ENCODE results near the gene STAB1.

STAB1 gene

DNA sequence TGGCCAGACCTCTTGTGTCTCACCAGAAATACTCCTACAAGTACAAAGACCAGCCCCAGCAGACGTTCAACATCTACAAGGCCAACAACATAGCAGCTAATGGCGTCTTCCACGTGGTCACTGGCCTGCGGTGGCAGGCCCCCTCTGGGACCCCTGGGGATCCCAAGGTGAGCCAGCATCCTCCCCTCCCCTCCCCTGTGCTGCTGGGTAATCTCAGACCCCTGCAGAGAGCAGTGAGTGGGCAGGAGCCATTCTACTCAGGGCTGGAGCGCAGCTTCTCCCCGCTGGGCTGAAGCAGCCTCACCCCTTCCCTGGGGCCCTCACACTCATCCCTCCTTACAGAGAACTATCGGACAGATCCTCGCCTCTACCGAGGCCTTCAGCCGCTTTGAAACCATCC is 9.8 kb downstream of the STAB1 start:
- no peak for DNase-seq (ENCODE audit: low read depth, low spot score)
- no peak overlapping the region for H3K27ac ChIP-seq

DNA sequence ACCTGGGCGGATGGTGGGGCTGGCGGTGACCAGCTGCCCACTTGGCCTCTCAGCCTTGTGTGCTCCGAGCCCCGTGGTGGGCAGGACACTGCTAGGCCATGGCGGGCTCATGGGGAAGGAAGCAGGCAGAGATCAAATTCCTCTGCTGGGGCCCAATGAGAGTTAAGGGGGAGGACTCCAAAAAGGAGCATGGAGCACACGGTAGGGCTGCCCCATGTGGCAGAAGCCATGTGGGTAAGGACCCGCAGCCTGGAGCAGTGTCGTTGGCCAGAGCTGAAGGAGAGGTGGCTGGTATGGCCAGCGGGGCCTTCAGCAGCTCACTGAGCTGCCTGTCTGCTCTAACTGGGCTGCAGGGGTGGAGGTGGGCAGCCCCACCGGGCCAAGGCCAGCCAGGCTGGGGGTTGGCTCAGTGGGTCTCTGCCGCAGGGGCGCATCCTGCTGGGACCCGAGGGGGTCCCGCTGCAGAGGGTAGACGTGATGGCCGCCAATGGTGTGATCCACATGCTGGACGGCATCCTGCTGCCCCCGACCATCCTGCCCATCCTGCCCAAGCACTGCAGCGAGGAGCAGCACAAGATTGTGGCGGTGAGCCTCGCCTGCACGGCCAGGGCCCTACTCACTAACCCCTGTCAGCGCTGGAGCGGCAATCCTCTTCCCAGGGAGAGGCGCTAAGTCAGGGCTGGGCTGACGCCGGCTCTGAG is 11.3 kb downstream of the STAB1 start:
- no peak overlapping the region for H3K27ac ChIP-seq
- DNase-seq (ENCODE audit: low read depth, low spot score), result no peak

DNA sequence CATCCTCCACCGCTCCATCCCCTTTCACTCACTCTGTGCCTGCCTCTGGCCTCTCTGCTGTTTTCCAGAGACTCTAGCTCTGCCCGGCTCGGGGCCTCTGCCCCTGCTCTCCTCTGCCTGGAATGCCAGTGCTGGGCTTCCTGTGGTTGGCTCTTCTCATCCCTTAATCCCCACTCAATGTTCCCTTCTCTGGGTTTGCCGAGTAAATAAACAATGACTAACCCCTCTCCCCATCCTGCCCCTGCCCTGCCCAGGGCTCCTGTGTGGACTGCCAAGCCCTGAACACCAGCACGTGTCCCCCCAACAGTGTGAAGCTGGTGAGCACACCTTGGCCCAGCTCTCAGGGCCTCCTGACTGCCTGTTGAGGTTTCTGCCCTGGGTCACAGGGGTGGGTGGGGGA is 12.2 kb downstream of the STAB1 start:
- peak; percentile 53 for DNase-seq (ENCODE audit: low read depth, low spot score)
- no peak overlapping the region for H3K27ac ChIP-seq

DNA sequence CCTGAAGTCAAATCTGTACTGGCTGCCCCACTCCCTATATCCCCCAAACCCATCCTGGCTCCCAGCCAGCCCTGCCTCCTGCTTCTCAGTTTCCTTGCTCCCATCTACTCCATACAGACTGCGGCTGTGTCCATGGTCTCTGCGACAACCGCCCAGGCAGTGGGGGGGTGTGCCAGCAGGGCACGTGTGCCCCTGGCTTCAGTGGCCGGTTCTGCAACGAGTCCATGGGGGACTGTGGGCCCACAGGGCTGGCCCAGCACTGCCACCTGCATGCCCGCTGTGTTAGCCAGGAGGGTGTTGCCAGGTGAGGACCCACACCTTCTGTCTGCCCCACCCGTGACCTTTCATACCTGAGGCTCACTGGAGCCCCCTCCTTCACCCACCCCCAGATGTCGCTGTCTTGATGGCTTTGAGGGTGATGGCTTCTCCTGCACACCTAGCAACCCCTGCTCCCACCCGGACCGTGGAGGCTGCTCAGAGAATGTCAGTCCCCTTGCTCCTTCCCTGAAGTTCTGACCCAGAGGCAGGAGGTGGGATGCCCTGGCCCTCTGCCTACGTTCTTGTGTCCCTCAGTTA is 14.7 kb downstream of the STAB1 start:
- DNase-seq (ENCODE audit: low read depth, low spot score), result no peak
- H3K27ac ChIP-seq, result no peak overlapping the region

DNA sequence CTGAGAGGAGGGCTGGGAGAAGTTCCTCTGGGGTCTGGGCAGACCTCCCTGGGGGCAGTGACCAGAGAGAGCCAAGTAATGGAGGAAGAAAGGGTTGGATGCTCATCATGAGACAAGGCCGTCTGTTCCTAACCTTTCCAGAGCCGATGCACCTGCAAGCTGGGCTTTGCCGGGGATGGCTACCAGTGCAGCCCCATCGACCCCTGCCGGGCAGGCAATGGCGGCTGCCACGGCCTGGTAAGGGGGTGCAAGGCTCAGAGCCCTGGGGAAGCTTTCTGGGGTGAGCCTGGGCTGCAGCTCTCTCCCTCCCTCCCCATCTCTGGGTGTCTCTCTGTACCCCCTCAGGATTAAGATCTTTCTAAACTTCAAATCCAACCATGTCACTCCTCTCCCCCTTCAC is 16.4 kb downstream of the STAB1 start:
- DNase-seq (ENCODE audit: low read depth, low spot score), result no peak
- no peak overlapping the region for H3K27ac ChIP-seq

DNA sequence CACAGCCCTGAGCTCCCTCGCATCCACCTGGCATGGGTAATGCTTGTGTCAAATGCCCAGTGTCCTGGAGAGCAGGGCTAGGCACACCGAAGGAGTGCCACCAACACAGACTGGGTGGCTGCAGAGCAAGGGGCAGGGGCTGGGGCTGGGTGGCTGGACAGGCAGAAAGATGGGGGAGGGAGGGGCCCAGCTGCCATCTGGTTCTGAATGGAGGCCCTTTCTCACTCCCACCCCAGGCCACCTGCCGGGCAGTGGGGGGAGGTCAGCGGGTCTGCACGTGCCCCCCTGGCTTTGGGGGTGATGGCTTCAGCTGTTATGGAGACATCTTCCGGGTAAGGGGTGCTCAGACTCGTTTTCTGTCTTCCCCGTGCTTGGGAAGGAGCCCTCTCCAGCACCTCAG is 17.0 kb downstream of the STAB1 start:
- no peak for DNase-seq (ENCODE audit: low read depth, low spot score)
- H3K27ac ChIP-seq, result no peak overlapping the region

DNA sequence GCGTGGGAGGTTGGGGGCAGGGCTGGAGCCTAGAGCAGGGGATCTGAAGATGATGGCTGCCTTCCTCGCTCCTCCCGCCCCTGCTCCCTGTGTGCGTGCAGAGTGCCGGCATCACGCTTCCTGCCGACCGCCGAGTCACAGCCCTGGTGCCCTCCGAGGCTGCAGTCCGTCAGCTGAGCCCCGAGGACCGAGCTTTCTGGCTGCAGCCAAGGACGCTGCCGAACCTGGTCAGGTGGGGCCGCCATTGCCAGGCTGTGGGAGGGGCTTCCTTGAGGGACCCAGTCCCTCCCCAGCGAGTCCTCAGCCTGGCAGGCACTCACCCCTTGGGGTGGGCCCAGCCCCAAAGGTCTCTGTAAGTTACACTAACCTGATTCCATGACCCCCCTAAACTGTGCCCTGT is 17.6 kb downstream of the STAB1 start:
- no peak overlapping the region for H3K27ac ChIP-seq
- no peak for DNase-seq (ENCODE audit: low read depth, low spot score)

DNA sequence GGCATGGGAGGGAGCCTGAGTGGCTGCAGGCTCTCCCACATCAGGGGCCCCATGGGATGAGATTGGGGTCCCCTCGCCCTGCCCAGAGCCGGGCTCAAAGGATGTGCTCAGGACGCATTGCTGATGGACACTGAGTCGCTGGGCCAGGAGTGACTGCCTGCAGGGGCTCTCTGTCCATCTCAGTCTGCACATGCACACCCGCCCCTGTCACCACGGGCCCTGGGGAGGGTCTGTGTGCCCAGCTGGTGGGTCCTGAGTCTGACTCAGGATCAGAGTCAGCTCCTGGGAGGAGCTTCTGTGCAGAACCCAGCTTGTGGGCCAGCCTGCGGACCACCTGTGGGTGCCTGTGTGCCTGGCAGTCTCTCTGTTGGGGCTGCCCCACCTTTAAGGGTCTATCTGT is 18.1 kb downstream of the STAB1 start:
- DNase-seq (ENCODE audit: low read depth, low spot score), result no peak
- H3K27ac ChIP-seq, result no peak overlapping the region

DNA sequence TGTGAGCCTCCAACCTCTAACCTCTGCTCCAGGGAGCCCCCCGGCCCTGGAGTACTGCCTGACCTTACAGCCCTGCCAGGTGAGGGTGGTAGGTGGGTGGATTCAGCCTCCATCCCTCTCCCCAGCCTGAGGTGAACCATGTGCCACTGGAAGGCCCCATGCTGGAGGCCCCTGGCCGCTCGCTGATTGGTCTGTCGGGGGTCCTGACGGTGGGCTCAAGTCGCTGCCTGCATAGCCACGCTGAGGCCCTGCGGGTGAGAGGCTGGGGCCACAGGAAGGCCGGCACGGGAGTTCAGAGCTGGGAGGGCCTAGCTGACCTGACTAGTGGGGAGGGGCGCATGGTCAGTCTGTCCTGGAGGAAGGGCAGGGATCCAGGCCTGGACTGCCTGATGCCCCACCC is 19.4 kb downstream of the STAB1 start:
- DNase-seq (ENCODE audit: low read depth, low spot score), result no peak
- H3K27ac ChIP-seq, result no peak overlapping the region

DNA sequence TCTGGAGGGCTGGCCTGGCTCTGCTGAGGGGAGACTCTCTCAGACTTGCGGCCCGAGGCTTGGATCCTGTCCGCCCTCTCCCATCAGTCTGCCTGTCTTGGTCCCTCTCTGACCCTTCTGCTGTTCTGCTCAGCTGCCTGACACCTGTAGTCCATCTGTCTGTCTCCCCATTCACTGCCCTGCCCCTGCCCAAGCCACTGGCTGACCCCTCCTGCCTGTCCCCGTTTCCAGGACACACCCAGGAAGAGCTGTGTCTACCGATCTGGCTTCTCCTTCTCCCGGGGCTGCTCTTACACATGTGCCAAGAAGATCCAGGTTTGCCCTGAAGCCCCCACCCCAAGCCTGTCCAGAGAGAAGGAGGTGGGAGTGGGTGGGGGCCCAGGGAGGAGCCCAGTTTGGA is 20.1 kb downstream of the STAB1 start:
- DNase-seq (ENCODE audit: low read depth, low spot score), result no peak
- no peak overlapping the region for H3K27ac ChIP-seq

DNA sequence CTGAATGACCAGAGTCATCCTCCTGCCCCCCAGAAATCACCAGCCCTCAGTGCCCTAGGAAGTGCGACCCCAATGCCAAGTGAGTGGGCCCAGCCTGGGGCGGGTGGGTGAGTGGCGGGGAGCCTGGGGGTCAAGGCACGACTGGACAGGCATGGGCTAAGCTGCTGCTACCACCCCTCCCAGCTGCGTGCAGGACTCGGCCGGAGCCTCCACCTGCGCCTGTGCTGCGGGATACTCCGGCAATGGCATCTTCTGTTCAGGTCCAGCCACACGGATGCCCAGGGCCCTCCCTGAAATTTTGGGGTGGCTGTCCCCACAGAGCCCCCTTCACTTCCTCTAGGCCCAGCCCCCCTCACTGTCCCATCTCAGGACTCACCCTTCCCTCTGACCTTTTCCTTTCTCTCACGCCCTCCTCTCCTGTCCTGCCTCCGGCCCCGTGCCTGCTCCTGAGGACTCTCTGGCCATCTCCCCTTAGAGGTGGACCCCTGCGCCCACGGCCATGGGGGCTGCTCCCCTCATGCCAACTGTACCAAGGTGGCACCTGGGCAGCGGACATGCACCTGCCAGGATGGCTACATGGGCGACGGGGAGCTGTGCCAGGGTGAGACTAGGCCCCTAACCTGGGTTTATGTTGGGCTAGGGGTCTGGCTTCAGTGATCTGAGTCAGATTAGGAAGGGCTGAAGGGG is 21.5 kb downstream of the STAB1 start:
- no peak for DNase-seq (ENCODE audit: low read depth, low spot score)
- no peak overlapping the region for H3K27ac ChIP-seq

DNA sequence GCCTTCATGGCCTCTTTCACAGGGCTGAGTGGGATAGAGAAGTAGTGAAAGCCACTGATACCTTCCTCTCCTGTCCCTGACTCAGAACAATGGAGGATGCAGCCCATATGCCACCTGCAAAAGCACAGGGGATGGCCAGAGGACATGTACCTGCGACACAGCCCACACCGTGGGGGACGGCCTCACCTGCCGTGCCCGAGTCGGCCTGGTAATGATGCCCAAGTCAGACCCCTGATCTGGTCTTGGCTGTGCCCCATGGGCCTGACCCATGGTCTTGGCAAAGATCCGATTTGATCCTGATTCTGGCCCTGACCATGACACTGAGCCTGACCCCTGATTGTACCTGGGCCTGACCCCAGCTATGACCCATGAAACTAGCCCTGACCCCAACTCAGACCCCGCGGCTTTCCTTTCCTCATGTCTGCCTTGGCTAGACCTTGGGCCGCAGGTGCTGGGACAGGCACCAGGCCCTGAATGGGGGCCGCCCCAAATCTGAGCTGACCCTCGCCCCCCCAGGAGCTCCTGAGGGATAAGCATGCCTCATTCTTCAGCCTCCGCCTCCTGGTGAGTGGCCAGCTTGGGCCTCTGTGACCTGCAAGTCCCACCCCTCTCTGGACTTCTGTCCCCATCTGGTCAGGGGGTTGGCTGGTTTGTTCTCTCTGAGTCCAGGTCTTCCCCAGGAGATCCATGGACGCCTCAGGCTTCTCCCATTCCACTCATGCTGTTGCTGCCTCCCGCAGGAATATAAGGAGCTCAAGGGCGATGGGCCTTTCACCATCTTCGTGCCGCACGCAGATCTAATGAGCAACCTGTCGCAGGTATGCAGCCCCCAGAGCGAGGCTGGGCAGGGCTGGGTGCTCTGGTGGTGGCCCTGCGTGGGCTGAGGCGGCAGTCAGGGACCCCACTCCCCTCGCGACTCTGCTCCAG is 22.9 kb downstream of the STAB1 start:
- DNase-seq (ENCODE audit: low read depth, low spot score), result no peak
- H3K27ac ChIP-seq, result no peak overlapping the region

DNA sequence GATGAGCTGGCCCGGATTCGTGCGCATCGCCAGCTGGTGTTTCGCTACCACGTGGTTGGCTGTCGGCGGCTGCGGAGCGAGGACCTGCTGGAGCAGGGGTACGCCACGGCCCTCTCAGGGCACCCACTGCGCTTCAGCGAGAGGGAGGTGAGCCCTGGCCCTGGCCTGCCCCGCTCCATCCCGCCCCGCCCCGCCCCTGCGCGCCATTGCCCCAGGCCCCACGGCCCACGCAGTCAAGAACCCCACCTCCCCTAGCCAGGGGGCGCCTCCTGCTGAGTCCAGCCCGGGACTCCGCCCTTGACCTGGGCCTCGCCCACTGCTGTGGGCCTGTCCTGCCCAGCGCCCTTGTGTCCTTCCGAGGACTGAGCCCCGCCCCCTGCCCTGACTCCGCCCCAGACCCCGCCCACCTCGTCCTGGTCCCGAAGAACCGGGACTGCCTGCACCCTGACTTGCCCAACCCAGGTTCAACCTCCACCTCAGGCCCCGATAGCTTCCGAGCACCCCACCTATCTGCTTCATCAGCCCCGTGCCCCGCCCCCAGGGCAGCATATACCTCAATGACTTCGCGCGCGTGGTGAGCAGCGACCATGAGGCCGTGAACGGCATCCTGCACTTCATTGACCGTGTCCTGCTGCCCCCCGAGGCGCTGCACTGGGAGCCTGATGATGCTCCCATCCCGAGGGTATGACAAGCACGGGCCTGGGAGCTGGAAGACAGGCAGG is 23.7 kb downstream of the STAB1 start:
- no peak overlapping the region for H3K27ac ChIP-seq
- DNase-seq (ENCODE audit: low read depth, low spot score), result no peak

DNA sequence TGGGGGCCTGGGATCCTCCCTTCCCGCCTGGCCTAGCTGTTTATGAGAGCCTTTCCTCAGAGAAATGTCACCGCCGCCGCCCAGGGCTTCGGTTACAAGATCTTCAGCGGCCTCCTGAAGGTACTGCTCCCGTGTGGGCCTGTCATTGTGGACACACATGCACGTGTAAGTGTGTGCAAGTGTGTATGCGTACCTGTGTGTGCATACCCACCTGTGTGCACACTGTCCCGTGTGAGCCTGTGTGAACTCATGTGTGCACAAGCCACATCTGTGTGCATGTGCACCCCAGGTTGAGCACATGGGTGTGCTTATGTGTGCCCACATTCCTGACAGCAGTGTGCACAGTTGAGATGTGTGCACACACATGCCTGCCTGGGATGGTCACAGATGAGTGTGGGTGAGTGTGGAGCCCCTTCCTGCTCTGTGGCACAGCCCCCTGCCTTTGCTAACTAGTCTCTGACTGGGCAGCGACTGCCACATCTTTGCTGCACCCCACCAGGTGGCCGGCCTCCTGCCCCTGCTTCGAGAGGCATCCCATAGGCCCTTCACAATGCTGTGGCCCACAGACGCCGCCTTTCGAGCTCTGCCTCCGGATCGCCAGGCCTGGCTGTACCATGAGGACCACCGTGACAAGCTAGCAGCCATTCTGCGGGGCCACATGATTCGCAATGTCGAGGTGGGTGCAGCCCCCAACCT is 24.5 kb downstream of the STAB1 start:
- DNase-seq (ENCODE audit: low read depth, low spot score), result no peak

DNA sequence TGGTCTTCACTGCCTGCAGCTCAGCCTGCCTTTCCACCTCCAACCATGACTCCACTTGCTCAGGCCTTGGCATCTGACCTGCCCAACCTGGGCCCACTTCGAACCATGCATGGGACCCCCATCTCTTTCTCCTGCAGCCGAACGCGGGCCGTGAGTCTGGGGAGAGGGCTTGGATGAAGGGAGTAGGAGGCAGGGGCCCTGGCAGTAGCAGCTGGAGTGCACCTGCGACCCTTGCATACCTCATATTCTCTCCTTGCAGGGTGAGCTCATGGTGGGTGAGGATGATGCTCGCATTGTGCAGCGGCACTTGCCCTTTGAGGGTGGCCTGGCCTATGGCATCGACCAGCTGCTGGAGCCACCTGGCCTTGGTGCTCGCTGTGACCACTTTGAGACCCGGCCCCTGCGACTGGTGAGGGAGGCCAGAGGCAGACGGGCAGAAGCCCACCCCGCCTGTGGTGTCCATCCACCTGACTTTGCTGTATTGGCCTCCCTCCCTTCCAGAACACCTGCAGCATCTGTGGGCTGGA is 25.1 kb downstream of the STAB1 start:
- no peak overlapping the region for H3K27ac ChIP-seq
- no peak for DNase-seq (ENCODE audit: low read depth, low spot score)

More for the DNA sequence above, 24.5 kb downstream of the STAB1 start:
- no peak overlapping the region for H3K27ac ChIP-seq

DNA sequence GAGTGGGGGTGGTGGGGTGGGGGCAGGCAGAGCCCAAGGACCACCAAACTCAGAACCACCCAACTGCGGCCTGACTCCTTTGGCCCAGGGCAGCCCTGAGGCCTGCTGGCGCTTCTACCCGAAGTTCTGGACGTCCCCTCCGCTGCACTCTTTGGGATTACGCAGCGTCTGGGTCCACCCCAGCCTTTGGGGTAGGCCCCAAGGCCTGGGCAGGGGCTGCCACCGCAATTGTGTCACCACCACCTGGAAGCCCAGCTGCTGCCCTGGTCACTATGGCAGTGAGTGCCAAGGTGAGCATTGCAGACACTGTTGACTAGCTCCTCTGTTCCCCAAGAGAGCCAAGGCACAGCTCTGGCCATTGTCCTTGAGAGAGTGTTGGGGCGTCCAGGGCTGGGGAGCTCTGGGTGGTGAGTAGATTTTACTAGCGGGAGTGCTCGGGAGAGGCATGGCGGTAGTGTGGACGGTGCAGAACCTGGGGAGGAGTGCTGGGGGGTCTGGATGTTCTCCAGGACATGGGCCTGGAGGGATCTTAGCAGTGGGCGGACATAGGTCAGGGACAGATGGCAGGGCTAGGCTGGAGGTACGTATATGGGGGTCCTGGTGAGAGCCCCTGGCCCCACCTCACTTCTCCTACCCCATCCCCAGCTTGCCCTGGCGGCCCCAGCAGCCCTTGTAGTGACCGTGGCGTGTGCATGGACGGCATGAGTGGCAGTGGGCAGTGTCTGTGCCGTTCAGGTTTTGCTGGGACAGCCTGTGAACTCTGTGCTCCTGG is 25.8 kb downstream of the STAB1 start:
- H3K27ac ChIP-seq, result no peak overlapping the region
- no peak for DNase-seq (ENCODE audit: low read depth, low spot score)

DNA sequence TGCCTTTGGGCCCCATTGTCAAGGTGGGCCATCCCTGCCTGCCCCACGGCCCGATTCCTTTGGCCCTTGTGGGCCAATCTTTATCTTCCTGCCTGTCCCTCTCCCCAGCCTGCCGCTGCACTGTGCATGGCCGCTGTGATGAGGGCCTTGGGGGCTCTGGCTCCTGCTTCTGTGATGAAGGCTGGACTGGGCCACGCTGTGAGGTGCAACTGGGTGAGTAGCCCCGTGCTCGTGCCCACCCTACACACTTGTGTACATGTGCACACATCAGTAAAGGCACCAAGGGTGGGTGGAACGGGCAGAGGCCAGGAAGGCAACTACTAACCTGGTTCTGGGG is 26.3 kb downstream of the STAB1 start:
- no peak overlapping the region for H3K27ac ChIP-seq
- no peak for DNase-seq (ENCODE audit: low read depth, low spot score)

DNA sequence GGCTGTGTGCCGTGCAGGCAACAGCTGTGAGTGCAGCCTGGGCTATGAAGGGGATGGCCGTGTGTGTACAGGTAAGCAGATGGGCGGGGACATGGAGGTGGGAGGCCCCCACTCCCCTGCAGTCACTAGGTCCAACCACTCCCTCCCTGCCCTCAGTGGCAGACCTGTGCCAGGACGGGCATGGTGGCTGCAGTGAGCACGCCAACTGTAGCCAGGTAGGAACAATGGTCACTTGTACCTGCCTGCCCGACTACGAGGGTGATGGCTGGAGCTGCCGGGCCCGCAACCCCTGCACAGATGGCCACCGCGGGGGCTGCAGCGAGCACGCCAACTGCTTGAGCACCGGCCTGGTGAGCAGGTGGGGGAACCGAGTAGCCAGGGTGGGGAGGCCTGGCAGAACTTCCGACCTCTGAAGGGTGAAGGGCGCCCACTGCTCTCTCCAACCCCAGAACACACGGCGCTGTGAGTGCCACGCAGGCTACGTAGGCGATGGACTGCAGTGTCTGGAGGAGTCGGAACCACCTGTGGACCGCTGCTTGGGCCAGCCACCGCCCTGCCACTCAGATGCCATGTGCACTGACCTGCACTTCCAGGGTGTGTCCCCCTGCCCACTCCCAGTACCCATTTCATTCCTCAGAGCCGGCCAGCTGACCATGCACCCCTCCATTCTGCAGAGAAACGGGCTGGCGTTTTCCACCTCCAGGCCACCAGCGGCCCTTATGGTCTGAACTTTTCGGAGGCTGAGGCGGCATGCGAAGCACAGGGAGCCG is 26.9 kb downstream of the STAB1 start:
- H3K27ac ChIP-seq, result no peak overlapping the region
- no peak for DNase-seq (ENCODE audit: low read depth, low spot score)

All from epithelial cell of prostate (primary cell).